22Rv1 (cell line): ENCODE measurements around the gene PRKX.

Experiments used
- CTCF ChIP-seq: fragments of 450-650 bp; IDR thresholded peaks from 2 replicates; pipeline ENCODE4 v1.5.1; 2017; ENCODE audit warnings: mild to moderate bottlenecking
- ZFX ChIP-seq: fragments of 450-650 bp; IDR thresholded peaks from 2 replicates; pipeline ENCODE4 v1.6.1; 2017; ENCODE audit warnings: antibody characterized with exemption, borderline replicate concordance

- TF ChIP-seq CTCF (no peak), ZFX (no peak)
Observed at GRCh38 chrX:3581609-3582108, 131.8 kb downstream of the PRKX start.
